Osteoblast (primary cell): Measurements from ENCODE around the gene HDDC2. TPM values are rescaled to one million over a fixed set of nuclear protein-coding genes. Genes with fewer than 3 reads are reported as not detected.
A peak's percentile ranks its signal among the peaks of the same experiment; 100 is the strongest.

Experiments used
- DNase-seq: peaks from one replicate; pipeline ENCODE4 v3.0.0; 2011; ENCODE audit warnings: low spot score, mixed read lengths; ENCODE audit not compliant: insufficient read length; ENCODE audit errors: missing footprints
- H2AFZ ChIP-seq: 2 replicates; pipeline ENCODE4 v1.6.0; 2011; ENCODE audit warnings: mild to moderate bottlenecking, low read length
- H3K27ac ChIP-seq: 2 replicates; pipeline ENCODE4 v1.5.1; 2011; ENCODE audit warnings: mild to moderate bottlenecking, low read depth, low read length, moderate library complexity
- H3K27me3 ChIP-seq: 2 replicates; pipeline ENCODE4 v1.6.0; 2012; ENCODE audit warnings: mild to moderate bottlenecking, control low read depth, inconsistent platforms, low read length, moderate library complexity; ENCODE audit not compliant: insufficient read depth
- H3K36me3 ChIP-seq: 2 replicates; pipeline ENCODE4 v1.5.1; 2011; ENCODE audit warnings: mild to moderate bottlenecking, low read length, control low read depth, moderate library complexity; ENCODE audit not compliant: insufficient read depth
- H3K4me1 ChIP-seq: 2 replicates; pipeline ENCODE4 v1.5.1; 2011; ENCODE audit warnings: mild to moderate bottlenecking, low read length, control low read depth, moderate library complexity; ENCODE audit not compliant: insufficient read depth
- H3K4me2 ChIP-seq: 2 replicates; pipeline ENCODE4 v1.6.0; 2011; ENCODE audit warnings: mild to moderate bottlenecking, low read length; ENCODE audit not compliant: insufficient read depth
- H3K4me3 ChIP-seq: fragments of 200-600 bp; sonication (generic); 3 replicates; pipeline ENCODE4 v1.5.1; 2012; ENCODE audit warnings: mild to moderate bottlenecking, low read length, inconsistent platforms; ENCODE audit not compliant: insufficient read depth
- H3K79me2 ChIP-seq: 2 replicates; pipeline ENCODE4 v1.6.0; 2012; ENCODE audit warnings: mild to moderate bottlenecking, low read length, control low read depth, inconsistent platforms; ENCODE audit not compliant: insufficient read depth
- H3K9me3 ChIP-seq: 2 replicates; pipeline ENCODE4 v1.5.1; 2011; ENCODE audit warnings: low read depth, low read length, control low read depth
- H4K20me1 ChIP-seq: 2 replicates; pipeline ENCODE4 v1.6.0; 2012; ENCODE audit warnings: mild to moderate bottlenecking, low read length, control low read depth; ENCODE audit not compliant: insufficient read depth
- CTCF ChIP-seq: IDR thresholded peaks from 2 replicates; pipeline ENCODE4 v1.5.1; 2011; ENCODE audit warnings: mild to moderate bottlenecking, low read depth, low read length, moderate library complexity; ENCODE audit errors: extremely low read depth
- total RNA-seq: library from RNA; depleted of rRNA; stranded (reverse); fragments of >200 nt; gene quantifications from 2 replicates; pipeline ENCODE4 v1.2.3, GENCODE V29; 2012

Gene HDDC2
- total RNA-seq, 1 donor, result 71.3 TPM

DNA sequence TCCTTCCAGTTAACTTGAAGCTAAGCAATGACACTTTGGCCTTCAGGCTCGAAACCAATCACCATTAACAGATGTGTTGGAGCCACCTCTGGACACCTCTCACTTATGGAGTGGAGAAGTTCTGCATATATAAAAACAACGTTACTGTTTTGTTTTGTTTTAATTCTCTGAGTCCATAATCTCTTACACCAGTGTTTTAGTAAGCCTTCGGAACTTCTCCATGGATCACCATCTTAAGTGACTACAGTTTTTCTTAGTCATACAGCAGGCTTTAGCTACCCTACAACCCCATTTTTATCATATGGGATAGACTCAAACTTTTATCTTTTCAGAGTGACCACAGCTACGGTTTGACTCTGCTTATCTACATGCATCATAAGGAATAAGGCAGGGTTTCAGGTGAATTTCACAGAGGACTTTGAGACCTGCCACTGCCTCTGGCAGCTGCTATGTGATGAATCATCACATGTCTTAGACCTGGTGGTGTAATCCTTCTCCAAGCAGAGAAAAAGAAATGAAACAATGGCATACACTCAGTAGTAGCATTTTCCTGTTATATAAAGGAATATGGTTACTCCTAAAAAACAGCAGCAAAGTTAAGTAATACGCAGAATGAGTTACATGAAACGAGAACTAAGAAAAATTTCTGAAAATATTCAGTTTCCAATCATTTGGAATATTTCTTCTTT, 5.5 kb upstream of the HDDC2 start:
- Histone ChIP-seq H2AFZ (no peak overlapping the region), H3K27ac (no peak overlapping the region), H3K4me2 (peak overlapping the region; percentile 44), H3K27me3 (no peaks in the 10 kb centered on the region), H4K20me1 (no peaks in the 10 kb centered on the region), H3K79me2 (no peaks in the 10 kb centered on the region), H3K4me1 (peaks cover 8% of the 10 kb centered on the region), H3K36me3 (no peaks in the 10 kb centered on the region), H3K4me3 (no peak overlapping the region), H3K9me3 (no peaks in the 10 kb centered on the region)
- TF ChIP-seq CTCF, result no peak
- DNase-seq, result no peak

GRCh38 chr6:125306756-125307149, 5.0 kb upstream of the HDDC2 start:
- Histone ChIP-seq H3K36me3 (no peaks in the 10 kb centered on the region), H3K4me2 (no peak overlapping the region), H3K27ac (no peak overlapping the region), H3K4me1 (peaks cover 8% of the 10 kb centered on the region), H3K4me3 (no peak overlapping the region), H3K9me3 (no peaks in the 10 kb centered on the region), H2AFZ (no peak overlapping the region), H4K20me1 (no peaks in the 10 kb centered on the region), H3K79me2 (no peaks in the 10 kb centered on the region), H3K27me3 (no peaks in the 10 kb centered on the region)
- TF ChIP-seq CTCF, result no peak
- no peak for DNase-seq

DNA sequence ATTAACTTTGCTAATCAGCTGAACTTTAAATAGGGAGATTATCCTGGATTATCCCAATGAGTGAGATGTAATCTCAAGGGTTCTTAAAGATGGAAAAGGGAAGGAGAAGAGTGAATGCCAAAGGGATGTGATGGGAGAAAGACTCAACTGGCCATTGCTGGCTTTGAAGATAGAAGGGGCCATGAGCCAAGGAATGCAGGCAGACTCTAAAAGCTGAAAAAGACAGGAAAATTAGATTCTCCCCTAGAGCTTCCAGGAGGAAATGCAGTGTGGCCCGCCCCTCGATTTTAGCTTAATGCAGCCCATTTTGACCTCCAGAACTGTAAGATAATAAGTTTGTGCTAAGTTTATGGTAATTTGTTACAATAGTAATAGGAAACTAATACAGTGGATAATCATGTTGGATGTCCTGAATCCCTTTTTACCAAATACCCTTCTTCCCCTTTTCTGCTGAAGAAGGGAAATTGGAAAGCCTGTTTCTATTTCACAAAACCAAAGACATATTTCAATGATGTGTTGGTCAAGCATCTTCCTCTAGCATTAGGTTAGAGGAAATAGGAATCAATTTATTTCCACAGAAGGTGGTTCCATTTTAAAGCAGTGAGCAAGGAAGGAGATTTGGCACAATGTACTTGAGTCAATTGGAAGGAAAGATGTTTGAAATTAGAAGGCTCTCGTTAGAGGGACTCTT, 3.3 kb upstream of the HDDC2 start:
- no peak overlapping the region for H3K4me3 ChIP-seq
- no peak for TF ChIP-seq CTCF
- H2AFZ ChIP-seq, result no peak overlapping the region
- H3K4me1 ChIP-seq, result peaks cover 16% of the 10 kb centered on the region
- peak; percentile 75 for DNase-seq
- peaks cover 10% of the 10 kb centered on the region for H3K79me2 ChIP-seq
- no peak overlapping the region for H3K27ac ChIP-seq
- peaks cover under 1% of the 10 kb centered on the region for H3K36me3 ChIP-seq
- H3K27me3 ChIP-seq, result no peaks in the 10 kb centered on the region
- H3K9me3 ChIP-seq, result no peaks in the 10 kb centered on the region
- no peak overlapping the region for H3K4me2 ChIP-seq
- no peaks in the 10 kb centered on the region for H4K20me1 ChIP-seq

GRCh38 chr6:125303512-125303854, 1.7 kb upstream of the HDDC2 start:
- no peaks in the 10 kb centered on the region for H3K9me3 ChIP-seq
- no peak overlapping the region for H3K27ac ChIP-seq

More at GRCh38 chr6:125303512-125303854, 1.7 kb upstream of the HDDC2 start:
- Histone ChIP-seq H3K4me3 (no peak overlapping the region), H3K79me2 (peaks cover 22% of the 10 kb centered on the region), H3K27me3 (no peaks in the 10 kb centered on the region), H3K4me2 (no peak overlapping the region), H3K4me1 (peaks cover 21% of the 10 kb centered on the region), H3K36me3 (peaks cover 16% of the 10 kb centered on the region), H4K20me1 (no peaks in the 10 kb centered on the region), H2AFZ (no peak overlapping the region)
- DNase-seq, result no peak
- no peak for TF ChIP-seq CTCF
